HG03342 (cell line): Measurements from ENCODE around the gene COA8.

Source experiments
- ATAC-seq: cut with Tn5 transposase; IDR thresholded peaks from one replicate; pipeline ENCODE4 v1.9.1; 2021; ENCODE audit warnings: mild to moderate bottlenecking, moderate library complexity; ENCODE audit not compliant: unreplicated experiment

Gene COA8

DNA sequence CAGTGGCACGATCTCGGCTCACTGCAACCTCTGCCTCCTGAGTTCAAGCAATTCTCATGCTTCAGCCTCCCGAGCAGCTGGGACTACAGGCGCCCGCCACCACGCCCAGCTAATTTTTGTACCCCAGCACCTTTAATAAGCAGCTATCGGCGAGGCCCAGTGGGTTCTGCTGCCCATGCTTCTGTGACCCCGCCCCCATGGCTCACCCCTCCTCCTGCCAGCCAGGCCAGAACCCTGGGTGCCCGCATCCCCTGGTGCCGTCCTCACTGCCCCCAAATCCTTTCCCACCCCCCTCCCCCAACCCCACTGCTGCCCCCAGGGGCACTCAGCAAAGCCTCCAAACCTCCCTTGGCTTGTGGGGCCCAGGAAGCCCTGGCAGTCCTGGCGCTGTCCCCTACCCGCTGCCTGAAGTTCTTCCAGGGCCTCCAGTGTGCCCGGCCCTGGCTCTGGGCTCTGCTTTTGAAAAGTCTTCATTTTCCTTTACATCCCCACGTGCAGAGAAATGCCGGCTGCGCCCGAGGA, 14.8 kb upstream of the COA8 start:
- no peak for ATAC-seq

- no peak for ATAC-seq
Measured at GRCh38 chr14:103548463-103549351, 14.1 kb upstream of the COA8 start.

DNA sequence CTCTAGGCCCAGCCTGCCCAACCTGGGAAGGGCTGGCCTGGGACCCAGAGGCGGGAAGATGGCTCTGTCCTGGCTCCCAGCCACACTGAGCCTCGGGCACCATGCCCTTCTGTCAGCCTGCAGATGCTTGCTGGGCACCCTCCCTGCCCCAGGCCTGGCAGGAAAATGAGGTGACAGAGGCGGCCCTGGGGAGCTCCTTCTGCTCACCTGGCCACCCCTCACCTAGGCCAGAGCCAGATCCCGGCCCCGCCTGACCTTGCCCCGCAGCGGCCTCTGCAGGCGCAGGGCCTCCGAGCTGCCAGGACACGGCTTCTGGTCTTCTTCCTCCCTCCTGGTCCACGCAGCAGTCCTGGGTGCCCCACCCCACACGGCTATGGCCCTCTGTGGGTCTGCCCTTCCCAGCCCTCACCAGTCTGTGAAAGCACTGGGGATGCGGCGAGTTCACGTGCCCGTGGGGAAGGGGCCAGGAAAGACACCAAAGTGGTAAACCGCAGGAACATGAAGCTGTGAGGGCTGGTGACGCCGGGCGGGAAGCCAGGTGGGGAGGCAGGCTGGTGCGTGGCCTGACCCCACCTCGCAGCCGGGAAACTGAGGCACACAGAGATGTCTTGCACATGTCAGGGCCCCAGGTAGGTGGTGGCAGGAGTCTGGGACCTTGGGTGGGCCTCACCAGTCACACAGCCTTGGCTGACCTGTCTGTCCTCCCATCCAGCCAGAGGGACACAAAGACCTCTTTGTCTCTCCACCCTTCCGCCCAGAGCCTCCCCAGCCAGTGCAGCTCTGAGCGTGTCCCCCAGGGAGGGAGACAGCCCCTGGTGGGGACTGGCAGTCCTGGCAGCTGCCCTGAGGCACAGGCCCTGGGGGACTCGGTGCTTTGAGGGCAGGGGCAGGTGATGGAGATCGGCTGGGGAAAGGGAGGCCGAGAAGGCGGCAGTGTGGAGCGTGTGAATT, 13.1 kb upstream of the COA8 start:
- no peak for ATAC-seq

- no peak for ATAC-seq
Measured at GRCh38 chr14:103550451-103551337, 12.1 kb upstream of the COA8 start.

DNA sequence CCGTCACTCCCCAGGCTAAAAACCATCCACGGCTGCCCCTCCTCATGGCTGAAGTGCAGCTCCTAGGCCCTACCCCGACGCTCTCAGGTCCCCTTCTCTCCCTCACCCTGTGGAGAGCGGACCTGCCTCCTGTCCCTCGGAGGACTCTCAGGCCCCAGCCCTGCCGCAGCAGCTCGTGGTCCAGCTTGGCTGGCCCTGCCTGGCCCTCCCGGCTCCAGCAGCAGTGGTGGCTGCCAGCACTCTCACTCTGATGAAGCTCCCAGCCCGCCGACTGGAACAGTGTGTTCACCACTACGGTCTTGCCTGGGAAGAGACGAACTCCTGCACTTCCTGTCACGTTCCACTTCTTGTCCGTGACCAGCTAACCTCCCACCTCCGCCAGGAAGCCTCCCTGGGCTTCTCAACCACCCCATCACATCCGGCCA, 11.4 kb upstream of the COA8 start:
- no peak for ATAC-seq

- no peak for ATAC-seq
Measured at GRCh38 chr14:103552011-103552845, 10.5 kb upstream of the COA8 start.

GRCh38 chr14:103552846-103553210, 9.9 kb upstream of the COA8 start:
- ATAC-seq, result no peak

DNA sequence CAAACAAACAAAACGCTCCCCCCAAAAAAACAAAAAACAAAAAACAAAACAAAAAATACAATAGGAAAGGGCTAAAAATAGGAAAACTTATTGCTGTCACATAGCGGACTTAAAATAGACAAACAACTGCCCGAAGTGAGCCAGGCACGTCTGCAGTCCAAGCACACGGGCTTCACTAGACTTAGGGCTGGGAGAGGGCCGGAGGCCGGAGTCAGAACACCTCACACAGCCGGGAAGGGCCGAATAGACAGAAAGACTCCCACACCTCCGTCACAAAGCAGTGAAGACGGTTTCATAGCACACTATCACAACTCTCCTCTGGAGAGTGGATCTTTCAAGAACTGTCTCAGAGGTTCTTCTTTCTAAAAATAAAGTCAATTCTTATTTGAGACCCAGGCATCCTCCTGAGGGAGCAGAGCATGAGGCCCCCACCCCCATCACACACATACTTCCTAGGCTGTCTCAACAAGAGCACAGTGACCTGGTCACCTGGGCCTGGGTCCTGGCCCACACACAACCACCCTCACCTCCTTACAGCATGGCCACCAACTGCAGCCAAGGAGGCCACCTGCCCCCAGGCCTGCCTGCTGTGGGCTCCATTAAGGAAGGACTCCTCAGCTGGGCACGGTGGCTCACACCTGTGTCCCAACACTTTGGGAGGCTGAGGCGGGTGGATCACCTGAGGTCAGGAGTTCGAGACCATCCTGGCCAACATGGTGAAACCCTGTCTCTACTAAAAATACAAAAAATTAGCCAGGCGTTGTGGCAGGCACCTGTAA, 7.0 kb upstream of the COA8 start:
- no peak for ATAC-seq

DNA sequence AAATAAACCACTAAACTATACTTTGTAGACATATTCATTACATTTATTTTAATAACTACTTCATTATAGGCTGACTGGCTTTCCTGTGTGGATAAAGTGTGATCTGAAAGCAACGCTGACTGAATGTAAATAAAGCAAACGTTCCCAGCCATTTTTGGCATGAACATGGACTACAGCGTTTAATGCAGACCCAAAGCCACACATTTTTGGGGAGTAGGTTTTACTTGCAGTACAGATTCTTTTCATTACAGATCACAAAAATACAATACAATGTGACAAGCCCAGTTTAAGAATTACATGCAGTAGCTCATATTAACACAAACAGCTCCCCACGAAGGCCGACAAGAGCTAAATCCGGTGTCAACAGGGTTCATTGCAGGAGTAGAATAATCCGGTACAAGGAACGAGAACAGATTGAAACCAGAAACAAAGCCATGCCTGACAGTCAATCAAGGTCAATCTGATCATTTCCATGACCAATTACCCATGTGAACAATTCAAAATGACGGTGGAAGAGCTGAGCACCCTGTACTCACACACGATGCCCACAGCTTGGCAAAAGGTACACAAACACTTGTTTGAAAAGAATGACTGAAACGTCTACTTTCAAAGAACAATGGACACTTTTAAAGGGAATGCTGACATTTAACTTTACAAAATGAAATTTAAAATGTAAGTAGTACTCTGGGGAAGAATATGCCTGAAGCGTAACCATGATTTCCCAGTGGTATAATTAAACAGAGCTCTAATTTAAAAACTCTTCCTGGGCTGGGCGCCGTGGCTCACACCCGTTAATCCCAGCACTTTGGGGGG, 5.6 kb upstream of the COA8 start:
- ATAC-seq, result no peak

DNA sequence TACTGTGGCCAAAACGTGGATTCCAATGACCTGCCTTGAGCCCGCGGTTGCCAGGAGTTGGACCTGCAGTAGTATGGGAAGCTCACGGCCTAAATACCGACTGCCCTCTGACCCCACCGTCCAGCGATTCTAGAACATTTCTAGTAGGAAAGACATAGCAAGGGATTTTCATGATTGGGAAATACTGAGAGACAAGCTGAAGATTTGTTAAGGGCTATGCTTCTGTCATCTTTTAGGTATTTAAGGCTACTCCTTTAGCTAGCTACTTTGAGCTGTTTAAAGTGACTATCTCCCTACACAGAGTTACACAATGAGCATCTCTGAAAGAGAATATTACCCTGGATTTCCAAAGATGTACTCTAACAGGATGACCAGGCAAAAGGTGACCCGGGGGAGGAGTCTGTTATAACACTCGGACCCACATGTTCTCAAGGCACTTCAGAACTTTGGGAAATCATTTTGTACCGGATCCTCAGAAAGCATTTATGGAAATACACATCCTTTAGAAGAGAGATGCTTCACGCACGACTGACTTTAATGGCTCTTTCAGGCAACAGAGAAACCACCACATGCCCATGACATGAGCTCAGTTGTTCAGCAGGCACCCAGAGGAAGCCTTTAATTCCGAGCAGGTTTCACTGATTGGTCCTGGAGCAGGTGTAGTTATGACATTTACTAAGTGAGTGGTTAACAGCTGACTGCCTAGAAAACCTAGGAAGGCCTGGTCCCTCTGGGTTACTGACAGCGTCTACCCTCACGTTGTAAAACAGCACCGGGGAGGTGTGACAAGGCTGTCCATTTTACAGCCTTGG, 4.5 kb upstream of the COA8 start:
- ATAC-seq, result no peak

- ATAC-seq, result no peak
Measured at GRCh38 chr14:103559766-103560165, 3.0 kb upstream of the COA8 start.

DNA sequence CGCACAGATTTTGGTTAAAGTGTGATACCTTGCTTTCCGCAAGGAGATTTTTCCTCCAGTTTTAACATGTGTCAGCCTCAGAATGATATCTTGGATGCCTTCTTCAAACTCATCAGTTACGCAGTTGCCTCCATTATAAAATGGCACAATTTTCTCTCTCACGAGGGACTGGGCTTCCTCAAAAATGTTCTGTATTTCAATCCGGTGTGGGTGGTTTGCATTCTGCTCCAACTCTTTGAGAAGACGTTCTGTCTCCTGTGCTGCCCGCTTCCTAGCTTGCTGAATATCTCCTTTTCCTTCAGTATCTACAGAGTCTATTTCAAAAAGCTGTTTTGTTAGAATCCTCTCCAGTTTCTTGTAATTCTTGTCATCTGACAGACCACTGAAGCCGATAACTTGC, 2.1 kb upstream of the COA8 start:
- no peak for ATAC-seq

DNA sequence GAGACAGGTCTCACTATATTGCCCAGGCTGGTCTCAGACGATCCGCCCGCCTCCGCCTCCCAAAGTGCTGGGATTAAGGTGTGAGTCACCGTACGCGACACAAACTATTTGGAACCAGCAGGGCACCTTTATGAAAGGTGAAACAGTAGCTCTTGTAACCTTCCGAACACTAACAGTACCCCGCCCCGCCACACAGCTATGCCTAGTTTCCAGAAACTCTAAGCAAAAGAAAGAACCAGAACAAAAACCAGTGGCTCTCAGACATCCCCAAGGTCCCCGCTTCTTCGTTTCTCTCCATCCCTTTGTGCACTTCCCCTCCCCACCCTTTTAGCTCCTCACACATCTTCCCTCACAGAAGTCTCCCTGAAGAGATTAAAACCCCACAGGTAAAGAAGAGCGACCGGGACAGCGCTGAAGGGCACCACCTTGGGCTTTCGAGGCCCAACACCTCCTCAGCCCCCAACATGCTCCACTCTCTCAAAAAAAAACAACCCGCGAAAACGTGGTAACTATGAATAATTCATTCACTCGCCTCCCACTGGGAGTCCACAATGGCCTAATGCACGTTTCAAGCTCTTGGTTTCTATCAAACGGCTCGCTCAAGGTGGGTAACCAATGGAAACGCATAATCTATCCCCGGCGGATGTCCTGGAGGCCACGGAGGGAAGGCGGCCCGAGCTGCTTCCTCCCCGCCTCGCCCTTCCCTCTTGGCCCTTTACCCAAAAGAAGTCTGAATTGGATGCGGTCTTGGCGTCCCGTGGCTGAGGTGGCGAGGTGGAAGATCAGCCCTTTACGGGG, 1.2 kb upstream of the COA8 start:
- ATAC-seq, result peak; percentile 25

DNA sequence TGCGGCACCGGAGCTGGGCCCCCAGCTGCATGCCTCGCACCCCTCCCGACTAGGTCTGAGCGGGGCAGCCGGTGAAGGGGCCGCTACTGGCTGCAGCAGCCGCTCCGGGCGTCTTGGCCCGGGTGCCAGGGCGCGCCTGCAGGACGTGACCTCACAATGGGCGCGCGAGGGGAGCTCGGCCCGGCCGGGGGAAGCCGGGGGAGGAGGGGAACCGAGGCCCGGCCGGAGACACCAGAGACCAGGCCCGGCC, 656 bp upstream of the COA8 start:
- ATAC-seq, result no peak

GRCh38 chr14:103563226-103563620, 463 bp downstream of the COA8 start:
- ATAC-seq, result no peak

- no peak for ATAC-seq
Measured at GRCh38 chr14:103563844-103564505, 1.2 kb downstream of the COA8 start.
